NCI-H524 (cell line): ENCODE data around the gene PBX1.

Source experiments
- DNase-seq, 2 experiments: peaks; one replicate each; lab custom pipeline; 2025; lab: John Stamatoyannopoulos, UW

The PBX1 gene

DNA sequence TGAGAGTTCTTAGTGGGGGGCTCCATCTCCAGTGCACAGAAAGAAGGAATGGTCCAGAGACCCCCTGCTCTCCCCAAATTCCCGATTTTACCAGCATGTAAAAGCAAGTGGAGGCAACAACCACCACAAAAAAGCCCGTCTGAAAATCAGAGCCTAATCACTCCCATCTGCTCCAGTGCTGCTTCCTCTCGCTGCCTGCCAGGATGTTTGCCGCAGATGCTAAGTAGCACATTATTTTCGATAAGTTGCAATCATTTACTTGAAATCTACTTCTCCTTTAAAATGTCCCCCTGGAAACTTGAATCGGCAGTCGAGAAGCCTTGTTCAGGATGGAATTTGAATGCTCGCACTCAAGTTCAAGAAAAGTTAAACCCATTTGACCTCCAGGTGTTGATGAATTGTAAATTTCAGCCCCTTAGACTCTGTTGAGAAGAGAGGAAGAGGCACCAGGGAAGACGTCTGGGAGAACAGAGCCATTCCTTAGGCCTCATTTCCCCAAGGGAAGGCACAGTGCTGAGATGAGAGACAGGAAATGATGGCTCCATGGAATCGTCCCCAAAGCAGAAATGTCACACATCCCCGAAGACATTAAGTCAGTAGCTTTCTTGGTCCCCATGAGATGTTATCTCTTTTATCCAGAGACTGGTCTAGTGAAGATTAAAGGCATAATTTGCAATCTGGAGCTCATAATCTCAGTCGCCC, 221.3 kb downstream of the PBX1 start:
- DNase-seq, result no peak

DNA sequence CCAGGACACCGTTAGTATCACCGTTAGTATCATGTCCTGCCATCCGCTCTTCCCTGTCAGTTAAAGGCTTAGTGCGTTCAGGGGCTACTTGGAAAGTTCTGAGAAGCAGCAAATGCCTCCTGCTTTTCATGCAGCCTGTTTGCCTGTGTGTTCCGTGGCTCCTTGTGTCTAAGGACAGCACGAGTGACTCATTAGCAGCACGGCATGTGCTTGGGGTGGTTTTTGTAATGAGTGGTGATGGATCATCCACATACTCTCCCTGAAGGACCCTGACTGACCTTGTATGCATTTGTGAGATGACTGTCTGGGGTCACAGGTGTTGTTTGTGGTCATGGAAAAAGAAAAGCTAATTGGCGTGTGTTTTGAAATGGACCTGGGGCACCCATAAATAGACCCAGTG, 221.9 kb downstream of the PBX1 start:
- DNase-seq, result no peak

DNA sequence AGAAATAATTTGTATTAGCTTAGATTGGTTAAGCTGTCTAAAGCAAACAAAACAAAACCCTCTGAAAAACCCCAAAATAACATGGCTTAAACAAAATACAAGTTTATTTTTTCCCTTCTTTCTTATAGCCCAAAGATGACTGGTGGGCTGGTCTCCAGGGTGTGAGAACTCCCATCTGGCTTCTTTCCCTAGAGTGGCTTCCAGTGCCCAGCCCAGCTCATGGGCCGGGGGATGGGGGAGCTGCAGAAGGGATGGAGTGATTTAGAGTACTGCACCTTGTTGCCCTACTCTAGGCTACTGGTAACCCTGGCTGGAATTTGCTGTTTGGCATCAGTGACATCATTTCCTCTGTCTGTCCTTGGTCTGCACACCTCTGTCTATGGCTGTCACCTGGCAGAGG, 223.0 kb downstream of the PBX1 start:
- DNase-seq, result peak in 1 of 2 experiments; percentile 11

DNA sequence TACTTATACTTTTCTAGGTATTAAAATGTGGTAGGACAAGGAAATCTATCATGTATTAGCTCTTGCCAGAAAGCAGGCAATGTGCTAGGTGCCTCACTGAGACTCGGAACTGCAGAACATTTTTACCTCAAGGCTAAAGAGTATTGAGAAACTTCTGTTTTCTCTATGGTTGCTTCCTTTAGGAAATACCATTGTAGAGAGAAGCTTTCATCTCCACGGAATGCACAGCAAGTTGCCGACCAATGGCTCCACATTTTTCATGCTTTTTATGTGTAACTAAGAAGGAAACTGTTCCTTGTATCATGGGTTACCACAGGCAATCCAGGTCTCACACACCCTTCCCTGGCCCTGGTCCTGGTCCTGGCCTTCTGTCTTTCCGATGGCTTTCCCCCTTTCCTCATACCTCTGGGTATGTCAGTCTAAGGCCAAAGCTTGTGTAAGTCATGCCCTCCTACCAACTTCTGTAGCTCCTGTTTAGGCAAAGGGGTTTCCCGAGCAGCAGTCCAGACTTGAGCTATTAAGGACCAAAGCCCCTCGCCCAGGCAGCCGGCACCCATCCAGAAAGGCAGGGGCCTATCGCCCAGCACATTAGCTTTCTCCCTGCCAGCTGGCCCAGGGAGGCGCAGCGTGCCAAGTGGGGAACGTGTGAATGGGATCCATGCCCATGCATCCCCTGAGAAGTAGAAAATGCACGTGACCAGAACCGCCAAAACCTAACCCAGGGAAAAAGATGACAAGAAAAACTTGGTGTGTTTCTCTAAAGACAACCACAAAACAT, 225.0 kb downstream of the PBX1 start:
- DNase-seq, result no peak

DNA sequence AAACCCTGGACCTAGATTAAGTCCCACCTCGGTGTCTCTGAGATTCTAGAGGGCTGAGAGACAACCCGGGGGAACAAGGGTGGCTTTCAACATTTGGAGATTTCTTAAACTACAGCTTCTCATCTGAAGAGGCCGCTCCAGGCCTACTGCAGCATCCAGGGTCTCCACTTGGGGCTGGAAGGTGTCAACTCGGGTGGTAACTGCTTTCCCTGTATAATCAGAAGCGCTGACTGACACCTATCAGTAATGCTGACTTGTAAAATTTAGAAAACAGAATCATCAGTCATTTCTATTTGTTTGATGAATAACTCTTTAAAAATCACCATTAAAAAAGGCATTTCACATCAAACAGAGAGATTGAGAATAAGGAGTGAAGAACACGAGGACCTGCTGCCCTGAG, 226.0 kb downstream of the PBX1 start:
- DNase-seq, result no peak

DNA sequence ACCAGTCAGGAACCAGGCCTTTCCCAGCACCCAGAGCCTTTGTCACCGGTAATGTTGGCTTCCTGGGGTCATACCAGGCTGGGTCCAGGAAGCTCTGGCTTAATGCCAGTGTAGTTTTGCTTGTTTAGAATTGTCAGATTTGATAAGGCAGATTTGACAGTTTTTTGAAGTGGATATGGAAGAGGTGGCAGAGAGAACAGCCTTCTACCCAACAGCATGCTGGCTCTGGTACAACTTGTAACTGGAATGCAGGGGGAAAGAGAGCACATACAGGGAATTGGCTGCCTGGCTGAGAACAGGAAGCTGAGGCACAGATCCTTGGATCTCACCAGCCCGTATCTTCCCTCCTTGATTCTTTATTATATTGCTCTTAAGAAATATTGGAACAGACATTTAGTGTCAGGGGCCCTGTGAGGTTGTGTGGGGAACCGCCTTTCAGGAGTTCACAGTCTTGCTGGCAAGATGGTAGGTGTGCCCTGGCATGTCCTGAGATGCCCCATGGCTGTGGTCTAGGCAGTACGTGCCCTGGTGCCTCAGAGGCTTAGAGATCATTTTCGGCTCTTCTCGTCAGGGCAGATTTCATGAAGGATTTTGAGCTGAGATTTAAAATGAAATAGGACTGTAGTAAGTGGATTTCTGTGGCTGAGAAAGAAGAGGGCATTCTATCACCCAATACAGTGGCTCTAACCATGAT, 227.0 kb downstream of the PBX1 start:
- no peak for DNase-seq

DNA sequence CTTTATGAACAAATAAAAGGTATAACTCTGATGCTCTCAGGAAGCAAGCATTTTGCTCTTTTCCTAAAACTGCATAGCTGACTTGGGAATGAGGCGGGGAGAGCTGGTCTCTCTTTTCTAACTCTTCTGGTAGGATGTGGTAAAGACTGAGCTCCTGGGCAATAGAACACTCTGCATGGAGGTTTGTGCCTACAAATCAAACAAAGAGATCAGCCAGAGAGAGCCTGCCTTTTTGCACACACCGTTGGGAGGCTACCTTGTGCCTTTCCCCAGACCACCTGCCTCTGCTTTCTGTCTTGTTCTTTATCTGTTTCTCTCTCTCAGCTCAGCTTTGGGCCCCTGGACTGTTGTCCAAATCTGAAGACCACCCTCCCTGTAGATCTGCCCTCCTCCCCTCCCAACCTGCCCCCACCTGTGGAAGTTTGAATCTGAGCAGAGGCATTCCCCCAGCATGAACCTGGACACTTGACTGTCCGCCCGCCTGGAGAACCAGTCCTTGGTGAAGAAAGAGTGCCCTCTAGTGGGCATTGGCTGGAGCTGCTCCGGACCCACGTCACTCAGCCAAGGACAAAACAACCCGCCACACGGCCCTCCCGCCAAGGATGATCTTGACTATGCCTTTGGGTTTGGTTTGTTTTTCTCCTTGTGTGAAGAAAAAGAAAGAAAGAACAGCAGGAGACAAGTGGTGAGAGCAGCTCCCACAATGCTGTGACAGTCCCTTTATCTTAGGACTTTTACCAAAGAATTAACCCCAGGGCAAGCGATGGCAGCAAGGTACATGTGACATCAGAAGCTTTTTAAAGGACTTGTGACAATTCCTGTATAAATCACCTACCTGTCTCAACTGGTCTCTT, 228.2 kb downstream of the PBX1 start:
- DNase-seq, result peak; percentile 64 to 78

DNA sequence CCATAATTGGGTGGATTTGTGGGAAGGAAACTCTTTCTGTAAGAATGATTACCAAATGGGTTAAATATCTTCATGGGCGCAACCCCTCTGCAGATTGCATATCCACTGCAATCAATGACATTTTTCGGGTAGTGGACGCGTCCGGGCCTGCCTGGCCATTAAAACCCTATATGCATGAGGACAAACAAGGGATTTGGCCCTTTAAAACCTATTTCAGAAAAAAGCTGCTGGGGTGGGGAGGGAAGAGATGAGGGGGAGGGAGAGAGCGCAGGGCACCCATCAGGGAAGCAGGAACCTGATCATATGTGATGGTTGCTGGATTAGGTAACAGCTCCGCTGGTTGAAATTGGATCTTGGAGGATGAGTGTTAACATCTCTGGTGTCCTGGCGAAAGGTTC, 228.8 kb downstream of the PBX1 start:
- peak; percentile 33 to 64 for DNase-seq

DNA sequence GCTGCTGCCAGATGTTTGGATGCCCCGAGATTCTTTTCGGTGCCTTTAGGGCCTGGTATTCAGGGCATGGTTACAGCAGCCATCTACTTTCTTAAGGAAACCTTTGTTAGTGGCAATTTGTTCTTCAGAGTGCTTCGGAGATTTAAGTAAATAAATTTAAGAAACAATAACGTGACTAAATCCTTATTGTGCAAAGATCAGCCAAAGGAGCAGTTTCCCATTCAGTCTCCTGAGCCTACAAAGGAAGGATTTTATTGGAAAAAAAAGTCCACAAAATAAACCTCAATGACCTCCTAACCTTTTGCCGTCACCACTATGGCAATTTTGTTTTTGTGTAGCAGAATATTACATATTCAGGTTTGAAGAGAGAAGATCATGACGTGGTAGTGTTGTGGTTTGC, 231.1 kb downstream of the PBX1 start:
- no peak for DNase-seq

DNA sequence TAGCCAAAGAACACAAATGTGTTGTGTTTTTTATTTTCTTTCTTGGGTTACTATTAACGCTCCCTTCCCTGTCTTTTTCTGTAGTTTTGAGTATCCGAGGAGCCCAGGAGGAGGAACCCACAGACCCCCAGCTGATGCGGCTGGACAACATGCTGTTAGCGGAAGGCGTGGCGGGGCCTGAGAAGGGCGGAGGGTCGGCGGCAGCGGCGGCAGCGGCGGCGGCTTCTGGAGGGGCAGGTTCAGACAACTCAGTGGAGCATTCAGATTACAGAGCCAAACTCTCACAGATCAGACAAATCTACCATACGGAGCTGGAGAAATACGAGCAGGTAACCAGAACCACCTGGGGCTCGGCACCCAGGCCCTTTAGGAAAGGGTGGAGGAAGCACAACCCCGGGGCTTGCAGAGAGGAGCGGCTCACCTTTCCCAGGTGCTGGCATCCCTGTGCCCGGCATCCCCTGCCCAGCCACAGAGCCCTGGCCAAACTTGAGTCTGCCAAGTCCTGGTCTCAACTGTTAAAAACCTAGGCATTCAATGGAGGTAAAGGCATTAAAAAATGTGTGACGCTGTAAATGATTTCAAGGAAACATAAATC, 233.5 kb downstream of the PBX1 start:
- no peak for DNase-seq

DNA sequence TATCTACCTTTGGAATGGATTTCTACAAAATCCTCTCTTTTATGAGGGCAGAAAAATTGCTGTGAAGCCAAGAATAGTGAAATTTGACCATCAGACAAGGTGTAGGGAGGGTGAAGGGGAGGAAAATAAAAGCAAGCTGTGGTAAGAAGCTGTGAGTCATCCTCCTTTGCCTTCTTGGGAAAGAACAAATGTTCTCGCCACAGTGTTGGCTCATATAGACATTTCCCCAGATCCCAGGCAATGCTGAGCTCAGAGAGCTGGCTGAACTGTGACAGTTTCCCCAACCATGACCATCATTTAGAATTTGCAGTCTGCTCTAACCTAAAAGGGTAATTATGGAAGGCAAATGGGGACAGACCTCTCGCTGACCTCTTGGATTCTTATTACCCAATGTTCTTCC, 235.4 kb downstream of the PBX1 start:
- DNase-seq, result no peak

DNA sequence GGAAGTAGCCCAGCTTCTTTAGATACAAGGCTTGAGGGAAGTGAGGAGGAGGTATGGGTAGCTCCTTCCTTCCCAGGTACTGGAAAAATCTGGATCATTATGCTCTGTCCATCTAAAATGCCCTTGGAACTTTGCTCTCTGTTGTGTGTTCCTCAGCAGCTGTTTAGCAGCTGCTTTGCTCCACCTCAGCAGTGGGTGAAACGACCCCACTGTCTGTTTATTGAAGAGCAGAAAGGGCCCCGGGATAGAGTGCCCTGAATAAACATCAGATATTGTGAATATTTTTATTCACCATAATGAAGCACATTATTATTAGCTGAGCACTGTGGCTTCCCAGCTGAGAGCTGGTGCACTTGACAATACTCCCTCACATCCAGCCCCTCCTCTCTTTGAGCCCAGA, 237.9 kb downstream of the PBX1 start:
- DNase-seq, result no peak

DNA sequence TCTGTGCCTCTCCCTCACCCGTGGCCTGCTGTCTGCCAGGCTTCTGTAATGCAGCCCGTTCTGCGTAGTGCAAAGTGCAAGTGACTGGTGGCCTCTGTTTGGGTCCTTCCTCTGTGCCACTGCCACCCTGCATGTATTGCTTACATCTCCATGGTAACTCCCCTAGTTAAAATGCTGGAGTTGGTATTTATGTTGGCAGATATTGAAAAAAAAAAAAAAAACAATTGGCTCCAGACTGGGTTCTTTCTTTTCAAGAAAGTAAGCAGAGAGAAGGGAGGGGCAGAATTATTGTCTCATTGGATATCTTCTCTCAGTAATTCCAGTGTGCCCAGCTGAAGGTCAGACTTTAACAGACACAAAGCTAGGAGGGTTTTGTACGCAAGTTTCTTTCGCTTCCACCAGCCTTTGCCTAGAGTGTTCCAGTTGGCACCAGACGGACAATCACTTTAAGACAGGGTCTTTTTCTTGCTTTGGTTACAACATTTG, 242.3 kb downstream of the PBX1 start:
- no peak for DNase-seq

DNA sequence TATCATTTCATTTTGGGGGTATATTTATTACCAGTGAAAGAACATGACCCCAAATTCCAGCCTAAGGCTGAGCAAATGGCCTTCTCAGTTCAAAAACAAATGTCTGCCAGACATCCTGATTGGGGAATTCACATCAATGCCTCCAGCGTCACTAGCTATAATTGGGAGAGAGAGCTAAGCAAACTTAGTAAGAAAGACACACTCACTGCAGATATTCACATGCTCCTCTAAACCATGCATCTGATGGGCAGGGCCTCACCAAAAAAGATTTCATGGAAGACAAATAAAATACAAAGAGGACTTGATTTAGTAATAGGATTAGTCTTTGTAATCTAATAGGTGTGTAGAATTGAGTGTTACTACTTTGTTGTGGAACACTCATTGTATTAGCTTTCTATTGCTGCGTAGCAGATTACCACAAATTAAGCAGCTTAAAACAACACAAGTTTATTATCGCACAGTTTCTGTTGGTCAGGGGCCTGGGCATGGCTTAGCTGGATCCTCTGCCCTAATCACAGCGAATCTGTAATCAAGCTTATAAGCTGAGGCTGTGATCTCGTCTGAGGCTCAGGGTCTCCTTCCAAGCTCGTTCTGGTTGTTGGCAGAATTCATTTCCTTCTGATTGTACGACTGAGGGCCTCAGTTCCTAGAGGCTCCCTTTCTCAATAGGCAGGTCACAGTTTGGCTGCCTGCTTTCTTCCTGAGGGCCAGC, 243.0 kb downstream of the PBX1 start:
- peak in 1 of 2 experiments; percentile 36 for DNase-seq

DNA sequence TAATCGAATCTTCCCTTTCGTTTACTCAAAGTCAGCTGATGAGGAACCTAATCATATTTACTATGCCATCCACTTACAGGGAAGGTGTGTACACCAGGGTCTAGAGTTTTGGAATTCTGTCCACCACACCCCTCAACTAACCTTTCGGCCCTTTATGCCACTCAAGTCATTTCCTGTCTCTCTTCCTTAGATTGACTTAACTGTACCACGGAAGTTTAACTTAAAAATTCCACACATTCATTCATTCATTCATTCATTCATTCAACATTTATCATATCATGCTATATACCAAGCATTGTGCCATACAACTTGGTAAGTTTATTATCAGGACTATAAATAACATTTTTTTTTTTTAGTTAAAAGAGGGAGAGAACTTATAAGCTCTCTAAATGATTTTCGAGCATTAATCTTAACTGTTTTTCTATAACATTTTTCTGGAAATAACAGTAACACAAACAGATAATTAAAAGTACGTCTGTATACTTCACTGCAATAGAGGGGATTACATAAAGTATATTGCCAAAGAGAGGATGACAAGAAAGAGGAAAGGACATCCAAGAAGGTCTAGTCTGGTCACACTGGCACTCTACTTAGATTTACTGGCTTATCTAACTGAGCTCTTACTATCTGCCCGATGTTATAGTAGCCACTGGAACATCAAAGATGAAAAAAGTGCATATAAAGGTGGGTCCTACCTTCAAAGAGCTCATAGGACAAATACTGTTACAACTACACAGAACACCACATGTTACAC, 243.7 kb downstream of the PBX1 start:
- DNase-seq, result no peak

DNA sequence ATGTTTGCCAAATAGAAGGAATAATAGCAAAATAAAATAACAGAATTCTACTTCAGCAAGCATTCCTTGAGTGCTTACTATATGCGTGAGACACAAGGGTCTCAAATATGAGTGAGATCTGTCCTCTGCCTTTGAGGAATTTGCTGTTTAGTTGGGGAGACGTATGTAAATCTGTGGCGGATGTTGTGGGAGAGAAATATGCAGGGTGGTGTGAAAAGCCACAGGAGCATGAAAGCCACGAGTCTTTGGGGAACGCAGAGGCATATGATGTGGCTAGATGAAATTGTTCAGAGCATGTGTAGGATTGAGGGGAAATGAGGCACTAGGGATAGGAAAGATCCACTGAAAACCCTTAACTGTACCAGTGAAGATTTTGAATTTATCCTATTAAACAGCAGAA, 244.4 kb downstream of the PBX1 start:
- DNase-seq, result no peak

DNA sequence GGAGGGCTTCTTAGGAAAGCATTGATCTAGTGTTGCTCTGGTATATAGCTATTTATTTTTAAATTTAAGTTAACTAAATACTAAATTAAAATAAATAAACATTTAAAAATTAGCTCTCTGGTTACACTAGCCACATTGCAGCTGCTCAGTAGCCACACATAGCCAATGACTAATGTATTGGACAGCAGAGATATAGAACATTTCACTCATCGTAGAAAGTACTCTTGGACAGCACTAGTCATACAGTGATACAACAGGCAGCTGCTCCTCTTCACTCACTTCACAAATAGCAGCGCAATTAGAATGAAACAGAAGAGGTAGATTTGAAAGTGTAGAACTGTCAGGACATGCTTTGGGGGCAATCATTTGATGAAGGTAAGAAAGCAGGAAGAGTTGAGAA, 245.4 kb downstream of the PBX1 start:
- no peak for DNase-seq

DNA sequence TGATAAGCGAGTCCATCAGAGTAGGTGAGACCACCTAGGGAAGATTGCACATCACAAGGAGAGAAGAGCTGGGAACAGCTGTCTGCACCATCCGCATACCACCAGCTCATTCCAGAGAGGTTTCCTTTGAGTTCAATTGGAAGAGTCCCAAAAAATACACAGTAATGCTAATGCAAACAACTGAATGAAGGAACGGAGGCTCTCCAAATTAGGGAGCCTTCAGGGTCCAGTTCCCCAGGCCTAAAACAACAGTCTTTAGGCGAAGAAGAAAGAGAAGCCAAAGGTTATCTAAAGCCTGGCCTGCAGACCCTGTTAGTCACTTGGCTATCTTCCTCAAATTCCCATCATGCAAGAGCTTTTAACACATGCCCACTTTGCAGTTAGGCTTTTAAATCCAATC, 246.4 kb downstream of the PBX1 start:
- DNase-seq, result no peak

DNA sequence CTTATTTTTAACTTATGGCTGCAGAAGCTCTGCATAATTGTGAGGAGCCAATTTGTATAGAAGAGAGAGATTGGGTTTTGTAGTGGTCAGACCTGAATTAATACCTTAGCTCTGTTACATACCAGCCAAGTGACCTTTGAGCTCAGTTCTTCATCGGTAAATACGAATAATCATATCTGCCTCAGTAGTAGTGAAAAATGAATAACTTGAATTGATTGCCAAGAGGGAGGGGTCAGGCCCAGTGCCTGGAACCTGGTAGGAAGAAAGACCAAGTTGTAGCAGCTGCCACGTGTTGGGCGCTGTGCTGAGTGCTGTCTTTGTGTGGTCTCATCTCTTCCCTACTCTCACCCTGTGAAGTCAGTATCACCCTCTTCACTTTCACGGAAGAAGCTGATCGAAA, 247.5 kb downstream of the PBX1 start:
- no peak for DNase-seq

DNA sequence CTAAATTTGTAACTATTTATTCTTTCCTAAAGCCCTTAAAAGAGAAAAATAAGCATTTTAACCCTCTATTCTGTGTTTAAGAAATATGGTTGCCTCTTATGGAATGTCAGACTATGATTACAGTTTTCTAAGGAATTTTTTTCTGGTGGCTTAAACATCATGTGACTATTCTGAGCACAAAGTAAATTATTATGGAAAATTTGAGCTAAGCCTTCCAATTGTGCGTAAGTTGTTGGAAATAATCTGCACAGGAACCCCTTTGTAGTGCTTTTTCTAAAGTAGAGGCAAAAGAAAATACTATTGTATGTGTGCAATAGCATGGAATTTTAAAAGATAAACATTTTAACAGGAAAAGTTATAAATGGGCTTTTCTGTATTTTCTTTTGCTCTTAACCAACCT, 254.8 kb downstream of the PBX1 start:
- no peak for DNase-seq
